LNCaP clone FGC (cell line): Measurements from ENCODE around the gene PRDX3.

Experiments
- DNase-seq: peaks from one replicate; pipeline ENCODE4 v3.0.0-alpha.2; 2011; ENCODE audit warnings: low read depth
- H3K4me3 ChIP-seq: 2 replicates; pipeline ENCODE4 v1.5.1; 2011; ENCODE audit warnings: mild to moderate bottlenecking, low read depth, low read length, control low read depth
- TF ChIP-seq, protein P1 (sequence below): IDR thresholded peaks from 2 replicates; pipeline ENCODE4 v1.5.1; 2012; ENCODE audit warnings: mild to moderate bottlenecking; ENCODE audit not compliant: control insufficient read depth, insufficient read depth; ENCODE audit errors: extremely low read depth

The PRDX3 gene

DNA sequence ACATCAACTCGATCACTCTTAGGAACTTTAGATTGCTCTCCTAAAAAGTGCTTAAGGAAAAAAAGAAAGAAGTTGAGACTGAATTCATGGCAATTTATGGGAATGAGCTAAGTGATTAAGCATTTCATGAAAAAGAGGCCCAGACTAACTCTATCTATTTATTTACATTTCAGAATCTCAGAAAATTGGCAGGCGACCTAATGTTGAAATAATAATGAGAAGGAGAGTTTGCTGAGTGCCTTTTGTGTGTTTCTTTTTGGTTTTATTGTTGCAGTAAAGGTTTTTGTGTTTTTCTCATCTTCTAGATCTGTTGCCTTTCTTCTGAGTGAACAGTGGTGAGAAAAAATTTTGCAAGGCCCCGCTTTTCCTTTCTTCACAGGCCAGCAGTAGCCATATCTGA, 32.6 kb upstream of the PRDX3 start:
- TF ChIP-seq, protein P1, sequence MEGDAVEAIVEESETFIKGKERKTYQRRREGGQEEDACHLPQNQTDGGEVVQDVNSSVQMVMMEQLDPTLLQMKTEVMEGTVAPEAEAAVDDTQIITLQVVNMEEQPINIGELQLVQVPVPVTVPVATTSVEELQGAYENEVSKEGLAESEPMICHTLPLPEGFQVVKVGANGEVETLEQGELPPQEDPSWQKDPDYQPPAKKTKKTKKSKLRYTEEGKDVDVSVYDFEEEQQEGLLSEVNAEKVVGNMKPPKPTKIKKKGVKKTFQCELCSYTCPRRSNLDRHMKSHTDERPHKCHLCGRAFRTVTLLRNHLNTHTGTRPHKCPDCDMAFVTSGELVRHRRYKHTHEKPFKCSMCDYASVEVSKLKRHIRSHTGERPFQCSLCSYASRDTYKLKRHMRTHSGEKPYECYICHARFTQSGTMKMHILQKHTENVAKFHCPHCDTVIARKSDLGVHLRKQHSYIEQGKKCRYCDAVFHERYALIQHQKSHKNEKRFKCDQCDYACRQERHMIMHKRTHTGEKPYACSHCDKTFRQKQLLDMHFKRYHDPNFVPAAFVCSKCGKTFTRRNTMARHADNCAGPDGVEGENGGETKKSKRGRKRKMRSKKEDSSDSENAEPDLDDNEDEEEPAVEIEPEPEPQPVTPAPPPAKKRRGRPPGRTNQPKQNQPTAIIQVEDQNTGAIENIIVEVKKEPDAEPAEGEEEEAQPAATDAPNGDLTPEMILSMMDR, result no peak
- peak; percentile 45 for DNase-seq
- no peak overlapping the region for H3K4me3 ChIP-seq

DNA sequence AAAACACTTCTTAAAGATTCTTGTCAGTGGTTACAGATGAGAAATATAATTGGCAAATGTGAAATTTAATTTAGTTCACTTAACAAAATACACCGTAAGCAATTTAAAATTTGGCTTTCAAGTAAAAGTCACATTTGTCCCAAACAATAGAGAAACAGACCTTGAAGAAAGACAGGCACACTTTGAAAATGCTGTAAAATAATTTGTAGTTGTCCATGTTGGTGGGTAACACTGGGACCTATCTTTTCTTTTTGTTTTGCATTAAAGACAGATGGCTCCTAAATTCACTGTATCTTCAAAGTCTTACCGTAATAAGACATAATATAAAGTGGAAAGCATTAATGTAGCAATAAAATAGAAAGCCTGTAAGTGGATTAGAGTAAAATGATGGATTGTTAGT, 32.0 kb upstream of the PRDX3 start:
- H3K4me3 ChIP-seq, result no peak overlapping the region
- DNase-seq, result no peak
- TF ChIP-seq, protein P1, result no peak

DNA sequence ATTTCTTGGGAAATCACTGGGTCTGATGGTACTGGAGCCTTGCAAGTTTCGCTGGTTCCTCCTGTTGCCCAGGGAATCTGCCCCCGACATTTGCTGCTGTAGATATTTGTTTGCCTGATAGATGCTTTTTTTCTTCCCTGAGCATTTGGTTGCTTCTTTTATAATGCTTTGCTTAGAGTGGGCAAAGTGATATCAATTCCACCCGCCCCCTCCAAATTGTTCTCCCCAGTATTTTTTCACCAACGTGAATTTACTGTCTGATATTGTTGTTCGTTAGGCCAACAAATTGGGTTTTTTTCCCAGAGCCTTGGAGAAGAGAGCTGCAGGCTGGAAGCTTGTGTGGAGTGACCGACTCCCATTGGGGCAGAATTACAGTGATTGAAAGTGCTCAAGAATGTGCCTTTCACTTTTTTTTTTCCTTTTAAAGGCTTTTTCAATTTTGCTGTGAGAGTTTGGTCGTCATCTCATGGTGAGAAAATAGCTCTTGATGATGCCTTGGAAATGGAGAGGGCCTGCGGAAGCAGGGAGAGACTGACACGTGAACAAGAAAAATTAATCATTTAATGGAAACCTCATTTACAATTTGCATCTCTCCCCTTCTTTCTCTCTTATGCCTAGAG, 31.2 kb upstream of the PRDX3 start:
- H3K4me3 ChIP-seq, result no peak overlapping the region
- DNase-seq, result no peak
- TF ChIP-seq, protein P1, result no peak

DNA sequence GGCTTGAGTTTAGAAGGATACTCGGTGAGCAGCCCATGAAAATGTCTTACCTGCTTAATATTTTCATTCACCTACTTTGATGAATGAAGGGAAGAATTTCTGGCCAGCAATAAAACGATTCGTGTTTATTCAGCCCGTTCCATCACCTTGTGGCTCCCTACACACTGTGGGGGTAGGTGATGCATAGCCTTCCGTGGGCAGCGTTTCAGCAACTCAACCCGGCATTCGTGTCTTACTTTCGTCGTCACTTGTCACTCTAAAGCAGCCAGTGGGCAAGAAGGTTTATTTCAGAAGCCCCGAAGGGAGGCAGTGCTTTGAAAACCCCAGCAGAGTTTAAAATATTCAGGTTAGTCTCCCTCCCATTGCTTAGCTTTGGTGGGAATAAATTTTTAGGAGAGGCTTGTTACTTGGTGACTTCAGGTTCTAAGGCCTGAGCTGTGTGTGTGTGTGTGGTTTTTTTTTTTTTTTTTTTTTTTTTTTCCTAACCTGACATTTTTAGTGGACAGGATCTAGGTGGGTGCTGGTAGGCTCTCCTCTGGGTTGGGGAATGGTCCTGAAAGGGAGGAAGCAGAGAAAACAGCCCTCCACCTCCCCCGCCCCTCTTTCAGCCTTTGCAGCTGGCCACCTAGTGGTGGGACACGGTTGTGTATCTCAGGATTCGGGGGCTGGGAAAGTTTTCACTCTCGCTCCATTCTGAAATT, 30.6 kb upstream of the PRDX3 start:
- TF ChIP-seq, protein P1, result peak; percentile 76
- H3K4me3 ChIP-seq, result no peak overlapping the region
- DNase-seq, result no peak

DNA sequence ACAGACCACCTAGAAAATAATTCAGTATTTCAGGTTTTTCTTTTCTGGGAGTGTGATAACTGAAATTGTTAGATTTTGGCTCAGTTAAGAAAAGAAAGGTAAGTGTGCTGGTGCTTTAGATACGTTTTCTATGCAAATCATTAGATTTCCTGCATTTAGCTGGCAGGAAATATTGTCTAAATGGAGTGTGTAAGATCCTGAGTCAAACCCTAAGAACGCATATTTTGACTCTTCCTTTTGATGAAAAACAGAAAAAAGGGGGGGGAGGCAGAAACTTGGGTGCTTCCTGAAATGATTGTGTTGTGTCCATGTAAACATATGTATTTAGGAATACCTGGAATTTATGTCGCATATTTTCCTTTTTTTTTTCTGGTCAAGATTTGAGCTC, 29.9 kb upstream of the PRDX3 start:
- no peak for DNase-seq
- TF ChIP-seq, protein P1, result no peak

DNA sequence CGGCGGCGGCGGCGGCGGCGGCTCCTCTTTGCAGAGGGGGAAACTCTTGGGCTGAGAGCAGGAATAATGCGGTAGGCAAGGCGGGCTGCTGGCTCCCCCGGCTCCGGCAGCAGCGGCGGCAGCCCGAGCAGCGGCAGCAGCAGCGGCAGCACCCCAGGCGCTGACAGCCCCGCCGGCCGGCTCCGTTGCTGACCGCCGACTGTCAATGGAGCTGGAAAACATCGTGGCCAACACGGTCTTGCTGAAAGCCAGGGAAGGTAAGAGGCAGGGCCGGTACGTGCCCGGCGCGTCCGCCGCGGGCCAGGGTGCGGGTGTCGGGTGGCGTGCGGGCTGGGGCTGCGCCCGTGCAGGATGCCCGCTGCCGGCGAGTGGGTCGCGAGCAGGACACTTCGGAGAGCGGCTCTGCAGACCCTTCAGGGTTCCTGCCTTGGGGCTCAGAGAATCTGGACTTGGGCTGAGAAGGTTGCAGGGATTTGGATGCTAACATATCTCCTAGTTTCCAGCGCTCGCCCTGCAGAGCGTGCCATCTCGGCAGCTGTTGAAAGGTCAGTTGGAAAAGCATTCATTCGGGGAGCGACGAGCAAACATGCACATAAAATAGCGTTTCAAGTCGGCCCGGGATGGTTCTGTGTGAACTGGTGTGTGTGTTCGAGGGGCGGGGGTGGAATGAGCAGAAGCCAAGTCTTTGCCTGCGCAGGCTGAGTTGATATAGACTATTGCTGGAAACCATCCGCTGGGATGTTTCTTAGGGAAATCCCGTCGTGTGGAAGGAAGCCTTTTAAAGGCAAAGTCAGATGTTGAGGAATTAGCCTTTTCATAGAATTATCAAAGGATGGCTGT, 29.3 kb upstream of the PRDX3 start:
- TF ChIP-seq, protein P1, result no peak
- DNase-seq, result no peak
- peak overlapping the region; percentile 58 for H3K4me3 ChIP-seq

More for the DNA sequence above, 29.9 kb upstream of the PRDX3 start:
- peak overlapping the region; percentile 58 for H3K4me3 ChIP-seq
